Measurements from ENCODE around the gene NACC2. TPM values are rescaled to one million over a fixed set of nuclear protein-coding genes. Genes with fewer than 3 reads are reported as not detected.

NACC2 gene
- polyA plus RNA-seq, 1 of the 3 experiments (the other 2 are of a cell fraction) = 22.1 TPM

- POLR2A ChIA-PET = no interaction called here
- WGBS (ENCODE audit: low lambda C conversion rate) = 93% methylated on average over 3 of the region's 13 CpGs
Measured at GRCh38 chr9:136115206-136115605, 20.1 kb upstream of the NACC2 start.

More at GRCh38 chr9:136115206-136115605, 20.1 kb upstream of the NACC2 start:
- Histone ChIP-seq H3K4me1 (ENCODE audit: control insufficient read depth in 1 of 2, insufficient read depth in 2 of 2, low read depth in 1 of 2, low read length in 1 of 2) (peaks cover 8 to 27% of the 10 kb centered on the region in 2 experiments; a peak in 3 of 4 replicates), H3K9me2 (no peaks in the 10 kb centered on the region), H3K27ac (ENCODE audit: low read depth in 2 of 2, low read length in 1 of 2) (no peak overlapping the region), H3K4me3 (ENCODE audit: low read depth in 2 of 2, low read length in 1 of 2) (no peak overlapping the region), H3K9me3 (no peaks in the 10 kb centered on the region), H3K9ac (no peak overlapping the region), H4K20me1 (ENCODE audit: insufficient read depth) (no peaks in the 10 kb centered on the region), H3K27me3 (ENCODE audit: insufficient read depth) (no peaks in the 10 kb centered on the region), H3K79me2 (ENCODE audit: insufficient read depth) (peaks cover 42% of the 10 kb centered on the region), H3K4me2 (no peak overlapping the region), H2AFZ (ENCODE audit: low read depth) (no peak overlapping the region), H3K36me3 (replicated peaks in 1 of 2; ENCODE audit: control insufficient read depth in 1 of 2, insufficient read depth in 2 of 2, low read length in 1 of 2) (peaks cover 0 to 23% of the 10 kb centered on the region in 2 experiments), H3F3A (replicated peaks; ENCODE audit: insufficient read depth) (peaks cover 7% of the 10 kb centered on the region)
- no peak for DNase-seq
- CTCF ChIA-PET = interaction anchor here (1.6 kb wide), 1 partner anchor 19 kb away, joined by 5 read pairs; no protein-coding TSS in a partner anchor
- no peak for TF ChIP-seq RAD21 (IDR thresholded peaks at IDR 0.05; ENCODE audit: low read length)
- TF ChIP-seq NRF1 (IDR thresholded peaks at IDR 0.05; ENCODE audit: low read depth, low read length) = no peak
- TF ChIP-seq NFIC (IDR thresholded peaks at IDR 0.05; ENCODE audit: borderline replicate concordance) = no peak
- TF ChIP-seq, protein P1, sequence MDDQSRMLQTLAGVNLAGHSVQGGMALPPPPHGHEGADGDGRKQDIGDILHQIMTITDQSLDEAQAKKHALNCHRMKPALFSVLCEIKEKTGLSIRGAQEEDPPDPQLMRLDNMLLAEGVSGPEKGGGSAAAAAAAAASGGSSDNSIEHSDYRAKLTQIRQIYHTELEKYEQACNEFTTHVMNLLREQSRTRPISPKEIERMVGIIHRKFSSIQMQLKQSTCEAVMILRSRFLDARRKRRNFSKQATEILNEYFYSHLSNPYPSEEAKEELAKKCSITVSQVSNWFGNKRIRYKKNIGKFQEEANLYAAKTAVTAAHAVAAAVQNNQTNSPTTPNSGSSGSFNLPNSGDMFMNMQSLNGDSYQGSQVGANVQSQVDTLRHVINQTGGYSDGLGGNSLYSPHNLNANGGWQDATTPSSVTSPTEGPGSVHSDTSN (IDR thresholded peaks at IDR 0.05) = no peak
- TF ChIP-seq, protein P2, sequence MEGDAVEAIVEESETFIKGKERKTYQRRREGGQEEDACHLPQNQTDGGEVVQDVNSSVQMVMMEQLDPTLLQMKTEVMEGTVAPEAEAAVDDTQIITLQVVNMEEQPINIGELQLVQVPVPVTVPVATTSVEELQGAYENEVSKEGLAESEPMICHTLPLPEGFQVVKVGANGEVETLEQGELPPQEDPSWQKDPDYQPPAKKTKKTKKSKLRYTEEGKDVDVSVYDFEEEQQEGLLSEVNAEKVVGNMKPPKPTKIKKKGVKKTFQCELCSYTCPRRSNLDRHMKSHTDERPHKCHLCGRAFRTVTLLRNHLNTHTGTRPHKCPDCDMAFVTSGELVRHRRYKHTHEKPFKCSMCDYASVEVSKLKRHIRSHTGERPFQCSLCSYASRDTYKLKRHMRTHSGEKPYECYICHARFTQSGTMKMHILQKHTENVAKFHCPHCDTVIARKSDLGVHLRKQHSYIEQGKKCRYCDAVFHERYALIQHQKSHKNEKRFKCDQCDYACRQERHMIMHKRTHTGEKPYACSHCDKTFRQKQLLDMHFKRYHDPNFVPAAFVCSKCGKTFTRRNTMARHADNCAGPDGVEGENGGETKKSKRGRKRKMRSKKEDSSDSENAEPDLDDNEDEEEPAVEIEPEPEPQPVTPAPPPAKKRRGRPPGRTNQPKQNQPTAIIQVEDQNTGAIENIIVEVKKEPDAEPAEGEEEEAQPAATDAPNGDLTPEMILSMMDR (IDR thresholded peaks at IDR 0.05) = no peak
- no peak for TF ChIP-seq TAF1 (IDR thresholded peaks at IDR 0.05; ENCODE audit: borderline replicate concordance, low read depth, low read length)
- TF ChIP-seq YY1 (IDR thresholded peaks at IDR 0.05; ENCODE audit: low read depth) = no peak
- no peak for TF ChIP-seq JUND (IDR thresholded peaks at IDR 0.05)
- no peak for TF ChIP-seq GATA2 (CRISPR knock-in tag; IDR thresholded peaks at IDR 0.05)
- no peak for TF ChIP-seq RXRA (IDR thresholded peaks at IDR 0.05; ENCODE audit: borderline replicate concordance, low read depth)
- no peak for TF ChIP-seq ELF1 (IDR thresholded peaks at IDR 0.05)
- TF ChIP-seq, protein P3, sequence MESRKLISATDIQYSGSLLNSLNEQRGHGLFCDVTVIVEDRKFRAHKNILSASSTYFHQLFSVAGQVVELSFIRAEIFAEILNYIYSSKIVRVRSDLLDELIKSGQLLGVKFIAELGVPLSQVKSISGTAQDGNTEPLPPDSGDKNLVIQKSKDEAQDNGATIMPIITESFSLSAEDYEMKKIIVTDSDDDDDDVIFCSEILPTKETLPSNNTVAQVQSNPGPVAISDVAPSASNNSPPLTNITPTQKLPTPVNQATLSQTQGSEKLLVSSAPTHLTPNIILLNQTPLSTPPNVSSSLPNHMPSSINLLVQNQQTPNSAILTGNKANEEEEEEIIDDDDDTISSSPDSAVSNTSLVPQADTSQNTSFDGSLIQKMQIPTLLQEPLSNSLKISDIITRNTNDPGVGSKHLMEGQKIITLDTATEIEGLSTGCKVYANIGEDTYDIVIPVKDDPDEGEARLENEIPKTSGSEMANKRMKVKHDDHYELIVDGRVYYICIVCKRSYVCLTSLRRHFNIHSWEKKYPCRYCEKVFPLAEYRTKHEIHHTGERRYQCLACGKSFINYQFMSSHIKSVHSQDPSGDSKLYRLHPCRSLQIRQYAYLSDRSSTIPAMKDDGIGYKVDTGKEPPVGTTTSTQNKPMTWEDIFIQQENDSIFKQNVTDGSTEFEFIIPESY (IDR thresholded peaks at IDR 0.05; ENCODE audit: borderline replicate concordance, low read depth) = no peak
- TF ChIP-seq FOXJ3 (CRISPR knock-in tag; IDR thresholded peaks at IDR 0.05) = no peak
- TF ChIP-seq MXI1 (IDR thresholded peaks at IDR 0.05; ENCODE audit: low read depth, low read length) = no peak
- TF ChIP-seq GABPA (IDR thresholded peaks at IDR 0.05; ENCODE audit: low read depth) = no peak
- TF ChIP-seq USF2 (IDR thresholded peaks at IDR 0.05; ENCODE audit: borderline replicate concordance, low read depth, low read length) = no peak
- TF ChIP-seq, protein P4, sequence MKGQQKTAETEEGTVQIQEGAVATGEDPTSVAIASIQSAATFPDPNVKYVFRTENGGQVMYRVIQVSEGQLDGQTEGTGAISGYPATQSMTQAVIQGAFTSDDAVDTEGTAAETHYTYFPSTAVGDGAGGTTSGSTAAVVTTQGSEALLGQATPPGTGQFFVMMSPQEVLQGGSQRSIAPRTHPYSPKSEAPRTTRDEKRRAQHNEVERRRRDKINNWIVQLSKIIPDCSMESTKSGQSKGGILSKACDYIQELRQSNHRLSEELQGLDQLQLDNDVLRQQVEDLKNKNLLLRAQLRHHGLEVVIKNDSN (IDR thresholded peaks at IDR 0.05; ENCODE audit: borderline replicate concordance, low read depth) = no peak
- no peak for TF ChIP-seq EP300 (IDR thresholded peaks at IDR 0.05; ENCODE audit: borderline replicate concordance in 1 of 2, low read depth in 1 of 2, low read length in 1 of 2)
